Measurements from ENCODE around the gene ABTB2. TPM values are rescaled to one million over a fixed set of nuclear protein-coding genes. Genes with fewer than 3 reads are reported as not detected.

ABTB2 gene
- total RNA-seq, 1 experiment from 2014 or later = 5.5 TPM

- no peak overlapping the region for H3K9ac ChIP-seq (ENCODE audit: extremely low read depth, insufficient read length, low read length)
- H3K4me1 Mint-ChIP-seq = no peaks in the 10 kb centered on the region
- H4K5ac ChIP-seq (ENCODE audit: insufficient read length, low read depth, low read length) = no peak overlapping the region
- H2BK5ac ChIP-seq (ENCODE audit: insufficient read length, low read length) = no peak overlapping the region
- 0 out of 7 replicates have a peak overlapping the region, but pooled peaks of 1 of the 3 experiments have one; percentile 35 for H3K27ac Mint-ChIP-seq
- no peak overlapping the region for H2BK120ac ChIP-seq (ENCODE audit: low read depth, low read length, poor library complexity, severe bottlenecking)
- no peaks in the 10 kb centered on the region for H3K27me3 Mint-ChIP-seq (ENCODE audit: low read depth)
- H3K14ac ChIP-seq (ENCODE audit: insufficient read depth, low read length) = no peak overlapping the region
- H3K79me2 ChIP-seq (ENCODE audit: insufficient read depth, low read length) = no peaks in the 10 kb centered on the region
- H3K27ac ChIP-seq (ENCODE audit: insufficient read length, low read depth, low read length) = no peak overlapping the region
- 0 out of 7 replicates have a peak, but pooled peaks cover 0 to 5% (median 0%) of the 10 kb centered on the region in 3 experiments for H3K36me3 Mint-ChIP-seq (ENCODE audit: insufficient read depth in 1 of 3, low read depth in 3 of 3)
- H3K4me2 ChIP-seq (ENCODE audit: insufficient read depth, insufficient read length, low read length) = no peak overlapping the region
- no peak overlapping the region for H2AFZ ChIP-seq (ENCODE audit: low read length)
- H3K4ac ChIP-seq (ENCODE audit: low read depth, low read length) = no peak overlapping the region
- no peak overlapping the region for H3K18ac ChIP-seq (ENCODE audit: insufficient read length, low read depth, low read length)
- no peak for DNase-seq
- no peaks in the 10 kb centered on the region for H3K79me1 ChIP-seq (ENCODE audit: insufficient read depth, low read depth, low read length, poor library complexity, severe bottlenecking)
- no peak overlapping the region for H2BK20ac ChIP-seq (ENCODE audit: low read depth, low read length, poor library complexity, severe bottlenecking)
- H2AK5ac ChIP-seq (ENCODE audit: insufficient read length, low read length) = no peak overlapping the region
- no peaks in the 10 kb centered on the region for H3K9me3 Mint-ChIP-seq
- TF ChIP-seq CTCF (conservative IDR thresholded peaks at IDR 0.05) = no peak
- H3K27me3 ChIP-seq (ENCODE audit: insufficient read depth, low read length) = no peaks in the 10 kb centered on the region
- no peak overlapping the region for H3T11ph ChIP-seq (ENCODE audit: low read length)
- no peak overlapping the region for H3K56ac ChIP-seq (ENCODE audit: insufficient read length, low read depth, low read length)
- no peaks in the 10 kb centered on the region for H3K23me2 ChIP-seq (ENCODE audit: insufficient read length, low read depth, low read length, poor library complexity, severe bottlenecking)
- no peaks in the 10 kb centered on the region for H3K4me1 ChIP-seq (ENCODE audit: insufficient read depth, low read length)
- no peak overlapping the region; a peak in 1 of 5 replicates for H3K4me3 Mint-ChIP-seq
- H4K91ac ChIP-seq (ENCODE audit: insufficient read length, low read depth, low read length) = no peak overlapping the region
- H4K20me1 ChIP-seq (ENCODE audit: control insufficient read depth, insufficient read depth, insufficient read length) = no peaks in the 10 kb centered on the region
- H4K8ac ChIP-seq (replicated peaks; ENCODE audit: insufficient read length, low read depth, low read length) = no peak overlapping the region
- no peaks in the 10 kb centered on the region for H3K9me3 ChIP-seq (ENCODE audit: control insufficient read depth, low read depth, low read length)
- no peak overlapping the region for H2BK15ac ChIP-seq (ENCODE audit: low read depth, low read length)
- no peak overlapping the region for H2BK12ac ChIP-seq (ENCODE audit: insufficient read length, low read depth, low read length)
- no CpG with 5 or more reads among the region's 6 CpGs for WGBS (ENCODE audit: extremely low coverage, insufficient read length, low lambda C conversion rate)
- H3K23ac ChIP-seq (ENCODE audit: insufficient read length, low read depth, low read length) = no peak overlapping the region
Observed at GRCh38 chr11:34161361-34161760, 196.4 kb downstream of the ABTB2 start.
